ENCODE measurements around the gene BRD4. TPM values are rescaled to one million over a fixed set of nuclear protein-coding genes. Genes with fewer than 3 reads are reported as not detected.
"Not testable (repeated sequence)": the region's sequence is repeated elsewhere in the genome, so short reads cannot be mapped to it uniquely, and the experiment has no call there.

Gene BRD4
- total RNA-seq, 1 donor from 2014 or later = 143 TPM

GRCh38 chr19:15358918-15359317, 26.6 kb upstream of the BRD4 start:
- DNase-seq (ENCODE audit: extremely low spot score, unreplicated experiment) = no peak
- Mint-ChIP-seq H3K27ac (ENCODE audit: unreplicated experiment) (no peak overlapping the region), H3K4me1 (ENCODE audit: unreplicated experiment) (no peaks in the 10 kb centered on the region), H3K9me3 (ENCODE audit: unreplicated experiment) (no peaks in the 10 kb centered on the region), H3K27me3 (ENCODE audit: unreplicated experiment) (no peaks in the 10 kb centered on the region), H3K36me3 (ENCODE audit: unreplicated experiment) (peaks cover 56% of the 10 kb centered on the region), H3K4me3 (ENCODE audit: unreplicated experiment) (no peak overlapping the region)
- TF ChIP-seq, protein P1, sequence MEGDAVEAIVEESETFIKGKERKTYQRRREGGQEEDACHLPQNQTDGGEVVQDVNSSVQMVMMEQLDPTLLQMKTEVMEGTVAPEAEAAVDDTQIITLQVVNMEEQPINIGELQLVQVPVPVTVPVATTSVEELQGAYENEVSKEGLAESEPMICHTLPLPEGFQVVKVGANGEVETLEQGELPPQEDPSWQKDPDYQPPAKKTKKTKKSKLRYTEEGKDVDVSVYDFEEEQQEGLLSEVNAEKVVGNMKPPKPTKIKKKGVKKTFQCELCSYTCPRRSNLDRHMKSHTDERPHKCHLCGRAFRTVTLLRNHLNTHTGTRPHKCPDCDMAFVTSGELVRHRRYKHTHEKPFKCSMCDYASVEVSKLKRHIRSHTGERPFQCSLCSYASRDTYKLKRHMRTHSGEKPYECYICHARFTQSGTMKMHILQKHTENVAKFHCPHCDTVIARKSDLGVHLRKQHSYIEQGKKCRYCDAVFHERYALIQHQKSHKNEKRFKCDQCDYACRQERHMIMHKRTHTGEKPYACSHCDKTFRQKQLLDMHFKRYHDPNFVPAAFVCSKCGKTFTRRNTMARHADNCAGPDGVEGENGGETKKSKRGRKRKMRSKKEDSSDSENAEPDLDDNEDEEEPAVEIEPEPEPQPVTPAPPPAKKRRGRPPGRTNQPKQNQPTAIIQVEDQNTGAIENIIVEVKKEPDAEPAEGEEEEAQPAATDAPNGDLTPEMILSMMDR (IDR thresholded peaks at IDR 0.05) = no peak

DNA sequence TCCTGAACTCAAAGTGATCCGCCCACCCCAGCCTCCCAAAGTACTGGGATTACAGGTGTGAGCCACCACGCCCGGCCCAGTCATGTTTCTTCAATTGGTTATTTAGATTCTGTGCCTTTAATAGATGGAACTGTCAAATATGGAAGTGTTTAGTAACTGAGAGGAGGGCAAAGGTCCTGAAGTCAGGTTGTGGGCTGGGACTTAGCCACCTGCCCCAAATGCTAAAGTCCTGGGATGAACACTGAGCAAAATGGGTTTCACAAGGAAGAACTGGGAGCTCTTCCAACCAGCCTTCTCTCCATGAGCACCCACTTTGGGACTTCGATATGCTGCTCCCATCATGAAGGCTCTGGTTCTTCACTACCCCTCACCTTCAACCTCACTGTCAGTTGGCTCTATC, 25.6 kb upstream of the BRD4 start:
- Mint-ChIP-seq H3K27ac (ENCODE audit: unreplicated experiment) (no peak overlapping the region), H3K36me3 (ENCODE audit: unreplicated experiment) (peaks cover 55% of the 10 kb centered on the region), H3K4me3 (ENCODE audit: unreplicated experiment) (no peak overlapping the region), H3K9me3 (ENCODE audit: unreplicated experiment) (no peaks in the 10 kb centered on the region), H3K27me3 (ENCODE audit: unreplicated experiment) (no peaks in the 10 kb centered on the region), H3K4me1 (ENCODE audit: unreplicated experiment) (no peaks in the 10 kb centered on the region)
- DNase-seq (ENCODE audit: extremely low spot score, unreplicated experiment) = no peak
- TF ChIP-seq, protein P1 (IDR thresholded peaks at IDR 0.05) = no peak

DNA sequence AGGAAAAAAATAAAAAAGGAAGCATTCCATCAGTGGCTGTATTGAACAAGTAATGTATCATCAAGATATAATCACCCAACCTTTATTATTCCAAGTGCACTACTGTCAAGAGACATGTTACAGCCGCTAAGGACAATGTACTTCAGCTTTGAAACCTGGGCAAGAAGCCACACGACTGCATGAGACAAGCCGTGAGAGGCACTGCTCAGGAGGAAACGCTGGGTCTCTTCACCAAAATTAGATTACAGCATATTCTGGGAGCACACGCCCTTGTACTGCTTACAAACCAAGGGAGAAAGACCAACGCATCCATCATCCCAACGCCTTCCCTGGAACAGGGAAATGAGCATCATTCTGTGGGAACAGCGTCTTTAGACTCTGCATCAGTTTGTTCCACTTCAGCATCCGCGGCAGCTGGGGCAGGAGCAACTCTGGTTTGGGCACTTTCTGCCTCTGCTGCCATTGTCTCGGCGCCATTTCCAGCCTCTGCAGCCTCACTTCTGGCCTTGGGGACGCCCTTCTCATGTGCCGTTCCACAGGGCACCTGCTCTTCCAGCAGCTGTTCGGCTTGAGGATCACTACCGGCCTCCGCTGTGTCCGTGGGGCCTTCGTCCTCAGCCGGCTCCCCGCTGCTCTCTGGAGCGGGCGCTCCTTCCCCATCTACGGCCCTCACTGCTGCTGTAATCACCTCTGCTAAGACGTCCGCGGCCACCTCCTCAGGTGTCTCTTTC, 22.4 kb upstream of the BRD4 start:
- no peak for DNase-seq (ENCODE audit: extremely low spot score, unreplicated experiment)
- Mint-ChIP-seq H3K27me3 (ENCODE audit: unreplicated experiment) (no peaks in the 10 kb centered on the region), H3K4me3 (ENCODE audit: unreplicated experiment) (no peak overlapping the region), H3K36me3 (ENCODE audit: unreplicated experiment) (peaks cover 42% of the 10 kb centered on the region), H3K4me1 (ENCODE audit: unreplicated experiment) (no peaks in the 10 kb centered on the region), H3K27ac (ENCODE audit: unreplicated experiment) (no peak overlapping the region), H3K9me3 (ENCODE audit: unreplicated experiment) (no peaks in the 10 kb centered on the region)
- TF ChIP-seq, protein P1 (IDR thresholded peaks at IDR 0.05) = no peak

GRCh38 chr19:15353908-15354307, 21.6 kb upstream of the BRD4 start:
- H3K4me1 Mint-ChIP-seq (ENCODE audit: unreplicated experiment) = no peaks in the 10 kb centered on the region
- DNase-seq (ENCODE audit: extremely low spot score, unreplicated experiment) = no peak
- no peak overlapping the region for H3K4me3 Mint-ChIP-seq (ENCODE audit: unreplicated experiment)
- H3K9me3 Mint-ChIP-seq (ENCODE audit: unreplicated experiment) = no peaks in the 10 kb centered on the region
- TF ChIP-seq, protein P1 (IDR thresholded peaks at IDR 0.05) = no peak
- H3K27ac Mint-ChIP-seq (ENCODE audit: unreplicated experiment) = no peak overlapping the region
- H3K27me3 Mint-ChIP-seq (ENCODE audit: unreplicated experiment) = no peaks in the 10 kb centered on the region
- peaks cover 37% of the 10 kb centered on the region for H3K36me3 Mint-ChIP-seq (ENCODE audit: unreplicated experiment)

GRCh38 chr19:15352535-15352934, 20.2 kb upstream of the BRD4 start:
- H3K27ac Mint-ChIP-seq (ENCODE audit: unreplicated experiment); H3K9me3 Mint-ChIP-seq (ENCODE audit: unreplicated experiment); H3K27me3 Mint-ChIP-seq (ENCODE audit: unreplicated experiment); H3K4me3 Mint-ChIP-seq (ENCODE audit: unreplicated experiment); DNase-seq (ENCODE audit: extremely low spot score, unreplicated experiment); H3K4me1 Mint-ChIP-seq (ENCODE audit: unreplicated experiment): not testable (repeated sequence)
- peaks cover 24% of the 10 kb centered on the region for H3K36me3 Mint-ChIP-seq (ENCODE audit: unreplicated experiment)

DNA sequence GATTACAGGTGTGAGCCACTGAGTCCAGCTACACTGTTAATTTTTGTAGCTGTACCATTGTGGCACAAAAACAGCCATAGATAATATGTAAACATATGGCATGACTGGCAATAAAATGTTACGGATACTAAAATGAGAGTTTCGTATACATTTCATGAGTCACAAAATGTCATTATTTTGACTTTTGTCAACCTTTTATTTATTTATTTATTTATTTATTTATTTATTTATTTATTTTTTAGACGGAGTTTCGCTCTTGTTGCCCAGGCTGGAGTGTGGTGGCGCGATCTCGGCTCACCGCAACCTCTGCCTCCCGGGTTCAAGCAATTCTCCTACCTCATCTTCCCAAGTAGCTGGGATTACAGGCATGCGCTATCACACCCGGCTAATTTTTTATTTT, 9.0 kb upstream of the BRD4 start:
- not testable (repeated sequence) for DNase-seq (ENCODE audit: extremely low spot score, unreplicated experiment)

More for the DNA sequence above, 9.0 kb upstream of the BRD4 start:
- not testable (repeated sequence) for H3K27ac Mint-ChIP-seq (ENCODE audit: unreplicated experiment); H3K36me3 Mint-ChIP-seq (ENCODE audit: unreplicated experiment); H3K27me3 Mint-ChIP-seq (ENCODE audit: unreplicated experiment); H3K4me3 Mint-ChIP-seq (ENCODE audit: unreplicated experiment); H3K9me3 Mint-ChIP-seq (ENCODE audit: unreplicated experiment)
- H3K4me1 Mint-ChIP-seq (ENCODE audit: unreplicated experiment) = peaks cover 10% of the 10 kb centered on the region

Data from osteocyte (in vitro differentiated cells).